DOHH2 (cell line): ENCODE data around the gene MAPKBP1.

Source experiments
- EZH2phosphoT487 ChIP-seq: fragments of 200-600 bp; sonication (generic); IDR thresholded peaks from 2 replicates; pipeline ENCODE4 v1.6.1; 2017; ENCODE audit warnings: borderline replicate concordance, mild to moderate bottlenecking, antibody characterized with exemption, low read length, moderate library complexity, mixed read lengths
- TF ChIP-seq, protein P1 (sequence below): fragments of 200-600 bp; sonication (generic); IDR thresholded peaks from one replicate; pipeline ENCODE4 v1.5.1; 2014; ENCODE audit warnings: antibody characterized with exemption, mild to moderate bottlenecking, low read depth, low read length; ENCODE audit not compliant: poor library complexity, severe bottlenecking

DNA sequence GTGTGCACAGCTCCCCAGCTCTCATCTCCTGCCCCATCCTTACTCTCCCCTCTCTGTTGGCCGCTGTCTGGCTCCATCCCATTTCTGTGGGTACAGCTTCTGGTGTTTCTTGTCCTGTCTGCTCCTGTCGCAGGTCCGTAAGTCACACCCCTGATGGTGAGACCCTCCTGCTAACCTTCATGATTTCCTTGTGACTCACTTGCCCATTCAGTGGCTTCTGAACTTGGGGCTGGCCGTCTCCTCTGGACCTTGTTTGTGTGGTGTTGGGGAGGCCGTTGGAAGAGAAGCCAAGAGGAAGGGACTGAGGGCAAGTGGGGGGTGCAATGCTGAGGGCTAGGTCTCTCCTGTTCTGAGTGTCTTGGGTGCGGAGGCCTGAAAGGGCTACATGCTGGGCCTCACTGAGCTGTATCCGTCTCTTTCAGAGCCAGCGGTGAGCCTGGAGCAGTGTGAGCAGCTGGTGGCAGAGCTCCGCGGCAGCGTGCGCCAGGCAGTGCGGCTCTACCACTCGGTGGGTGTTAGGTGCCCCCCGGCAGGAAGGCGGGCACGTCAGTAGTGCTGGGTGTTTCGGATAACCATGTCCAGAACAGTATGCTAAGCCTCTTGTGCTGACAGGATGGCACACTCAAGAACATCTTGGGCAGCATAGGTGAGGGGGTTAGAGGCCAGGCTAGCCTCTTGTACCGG, 49.9 kb downstream of the MAPKBP1 start:
- TF ChIP-seq, protein P1, sequence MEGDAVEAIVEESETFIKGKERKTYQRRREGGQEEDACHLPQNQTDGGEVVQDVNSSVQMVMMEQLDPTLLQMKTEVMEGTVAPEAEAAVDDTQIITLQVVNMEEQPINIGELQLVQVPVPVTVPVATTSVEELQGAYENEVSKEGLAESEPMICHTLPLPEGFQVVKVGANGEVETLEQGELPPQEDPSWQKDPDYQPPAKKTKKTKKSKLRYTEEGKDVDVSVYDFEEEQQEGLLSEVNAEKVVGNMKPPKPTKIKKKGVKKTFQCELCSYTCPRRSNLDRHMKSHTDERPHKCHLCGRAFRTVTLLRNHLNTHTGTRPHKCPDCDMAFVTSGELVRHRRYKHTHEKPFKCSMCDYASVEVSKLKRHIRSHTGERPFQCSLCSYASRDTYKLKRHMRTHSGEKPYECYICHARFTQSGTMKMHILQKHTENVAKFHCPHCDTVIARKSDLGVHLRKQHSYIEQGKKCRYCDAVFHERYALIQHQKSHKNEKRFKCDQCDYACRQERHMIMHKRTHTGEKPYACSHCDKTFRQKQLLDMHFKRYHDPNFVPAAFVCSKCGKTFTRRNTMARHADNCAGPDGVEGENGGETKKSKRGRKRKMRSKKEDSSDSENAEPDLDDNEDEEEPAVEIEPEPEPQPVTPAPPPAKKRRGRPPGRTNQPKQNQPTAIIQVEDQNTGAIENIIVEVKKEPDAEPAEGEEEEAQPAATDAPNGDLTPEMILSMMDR = no peak
- no peak for TF ChIP-seq EZH2phosphoT487
